GM23248 (cell line): Measurements from ENCODE around the gene DUSP15.

Source experiments
- EZH2 ChIP-seq: fragments of 200-600 bp; sonication (generic); IDR thresholded peaks from 2 replicates; pipeline ENCODE4 v1.6.1; 2018; ENCODE audit warnings: antibody characterized with exemption, mild to moderate bottlenecking; ENCODE audit not compliant: insufficient read depth, poor library complexity, severe bottlenecking
- EZH2phosphoT487 ChIP-seq: fragments of 200-600 bp; sonication (generic); IDR thresholded peaks from 2 replicates; pipeline ENCODE4 v1.6.1; 2018; ENCODE audit warnings: antibody characterized with exemption, moderate library complexity, mild to moderate bottlenecking, low read depth; ENCODE audit not compliant: insufficient read depth

DNA sequence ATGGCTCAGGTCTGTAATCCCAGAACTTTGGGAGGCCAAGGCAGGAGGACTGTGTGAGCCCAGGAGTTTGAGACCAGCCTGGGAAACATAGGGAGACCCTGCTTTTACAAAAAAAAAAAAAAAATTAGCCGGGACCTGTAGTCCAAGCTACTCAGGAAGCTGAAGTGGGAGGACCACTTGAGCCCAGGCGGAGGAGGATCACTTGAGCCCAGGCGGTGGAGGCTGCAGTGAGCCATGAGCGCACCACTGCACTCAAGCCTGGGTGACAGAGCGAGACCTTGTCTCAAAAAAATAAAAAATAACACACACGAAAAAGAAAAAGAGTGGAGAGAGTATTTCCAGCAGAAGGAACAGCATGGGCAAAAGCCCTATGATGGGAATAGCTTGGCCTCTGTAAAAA lies 2.1 kb upstream of the DUSP15 start:
- TF ChIP-seq EZH2 (no peak), EZH2phosphoT487 (no peak)
